Sigmoid colon (tissue), 4 donors: Measurements from ENCODE around the gene MPHOSPH8.

Experiments
- POLR2A ChIP-seq, 2 donors: fragments of 450-650 bp; IDR thresholded peaks; one replicate each; pipeline ENCODE4 v1.6.1; 2016; ENCODE audit warnings: antibody characterized with exemption in 2 of 2, mild to moderate bottlenecking in 2 of 2, moderate library complexity in 2 of 2
- POLR2AphosphoS5 ChIP-seq, 4 donors: sonication (generic); formaldehyde crosslinking; IDR thresholded peaks; one replicate each; pipeline ENCODE4 v1.6.1; 2017; ENCODE audit warnings: antibody characterized with exemption in 4 of 4
- TF ChIP-seq, protein P1 (sequence below), 4 experiments: fragments of 450-650 bp in 3 of 4; fragments of 200-600 bp in 1 of 4; IDR thresholded peaks; one replicate each; pipeline ENCODE4 v1.5.1; 2016 to 2019; ENCODE audit warnings: antibody characterized with exemption in 4 of 4, mild to moderate bottlenecking in 3 of 4, moderate library complexity in 2 of 4

DNA sequence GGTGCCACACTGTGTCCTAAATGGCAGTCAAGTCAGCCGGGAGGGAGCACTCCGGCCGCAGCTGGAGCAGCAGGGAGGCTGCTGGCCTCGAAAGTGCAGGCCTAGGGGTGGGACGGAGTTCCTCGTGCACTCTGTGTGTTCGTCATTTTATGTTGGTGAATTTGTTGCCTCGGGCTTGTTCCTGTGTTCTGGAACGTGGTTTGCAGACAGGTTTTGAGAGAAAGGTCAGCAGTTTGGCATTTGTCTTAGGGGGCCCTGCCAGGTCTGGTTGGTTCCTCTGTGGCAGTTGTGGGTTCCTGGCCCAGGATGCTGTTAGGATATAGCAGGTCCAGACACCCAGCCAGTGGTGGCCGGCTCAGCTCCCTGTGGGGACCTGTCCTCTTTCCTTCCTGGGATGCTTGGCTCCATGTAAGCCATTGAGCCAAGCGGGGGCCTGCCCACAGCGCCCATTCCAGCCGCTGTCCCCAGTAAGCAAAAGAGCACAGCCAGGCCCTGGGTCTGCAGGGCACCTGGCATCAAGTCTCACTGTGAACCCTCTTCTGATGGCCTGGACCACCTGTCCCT is 30.0 kb downstream of the MPHOSPH8 start:
- no peak for TF ChIP-seq POLR2A (IDR thresholded peaks at IDR 0.05)
- TF ChIP-seq, protein P1, sequence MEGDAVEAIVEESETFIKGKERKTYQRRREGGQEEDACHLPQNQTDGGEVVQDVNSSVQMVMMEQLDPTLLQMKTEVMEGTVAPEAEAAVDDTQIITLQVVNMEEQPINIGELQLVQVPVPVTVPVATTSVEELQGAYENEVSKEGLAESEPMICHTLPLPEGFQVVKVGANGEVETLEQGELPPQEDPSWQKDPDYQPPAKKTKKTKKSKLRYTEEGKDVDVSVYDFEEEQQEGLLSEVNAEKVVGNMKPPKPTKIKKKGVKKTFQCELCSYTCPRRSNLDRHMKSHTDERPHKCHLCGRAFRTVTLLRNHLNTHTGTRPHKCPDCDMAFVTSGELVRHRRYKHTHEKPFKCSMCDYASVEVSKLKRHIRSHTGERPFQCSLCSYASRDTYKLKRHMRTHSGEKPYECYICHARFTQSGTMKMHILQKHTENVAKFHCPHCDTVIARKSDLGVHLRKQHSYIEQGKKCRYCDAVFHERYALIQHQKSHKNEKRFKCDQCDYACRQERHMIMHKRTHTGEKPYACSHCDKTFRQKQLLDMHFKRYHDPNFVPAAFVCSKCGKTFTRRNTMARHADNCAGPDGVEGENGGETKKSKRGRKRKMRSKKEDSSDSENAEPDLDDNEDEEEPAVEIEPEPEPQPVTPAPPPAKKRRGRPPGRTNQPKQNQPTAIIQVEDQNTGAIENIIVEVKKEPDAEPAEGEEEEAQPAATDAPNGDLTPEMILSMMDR (IDR thresholded peaks at IDR 0.05): no peak
- no peak for TF ChIP-seq POLR2AphosphoS5 (IDR thresholded peaks at IDR 0.05)
